Small intestine (tissue), 7 donors: ENCODE results near the gene APOBEC3F. TPM values are rescaled to one million over a fixed set of nuclear protein-coding genes. Genes with fewer than 3 reads are reported as not detected.
"Not testable (repeated sequence)": the region's sequence is repeated elsewhere in the genome, so short reads cannot be mapped to it uniquely, and the experiment has no call there.

ENCODE experiments used
- DNase-seq, 2 donors: peaks; one replicate each; pipeline versions ENCODE4 v3.0.0 to v3.0.0-alpha.2; 2013
- FAIRE-seq: peaks from 2 replicates; lab custom pipeline; 2012; peaks lifted over from hg19 to GRCh38; lab: Jason Lieb, UNC
- H3K27ac ChIP-seq, 3 donors: one replicate each; pipeline ENCODE4 v1.5.1; 2013; ENCODE audit warnings: low read length in 2 of 3, mild to moderate bottlenecking in 2 of 3, control low read depth in 1 of 3, inconsistent platforms in 1 of 3, low read depth in 1 of 3, moderate library complexity in 1 of 3
- H3K27me3 ChIP-seq, 3 donors: one replicate each; pipeline ENCODE4 v1.6.1; 2013; ENCODE audit warnings: low read length in 3 of 3, inconsistent platforms in 1 of 3; ENCODE audit not compliant: control insufficient read depth in 3 of 3, insufficient read depth in 3 of 3
- H3K36me3 ChIP-seq, 3 donors: one replicate each; pipeline ENCODE4 v1.6.1; 2013; ENCODE audit warnings: low read length in 3 of 3, inconsistent platforms in 1 of 3, low read depth in 1 of 3, mild to moderate bottlenecking in 1 of 3, moderate library complexity in 1 of 3; ENCODE audit not compliant: control insufficient read depth in 3 of 3, insufficient read depth in 2 of 3
- H3K4me1 ChIP-seq, 3 donors: one replicate each; pipeline ENCODE4 v1.6.1; 2013; ENCODE audit warnings: low read length in 2 of 3, inconsistent platforms in 1 of 3, low read depth in 1 of 3, mild to moderate bottlenecking in 1 of 3, moderate library complexity in 1 of 3; ENCODE audit not compliant: control insufficient read depth in 3 of 3, insufficient read depth in 2 of 3
- H3K4me3 ChIP-seq, 3 donors: one replicate each; pipeline ENCODE4 v1.5.1; 2013; ENCODE audit warnings: low read length in 3 of 3, control low read depth in 1 of 3, inconsistent platforms in 1 of 3, low read depth in 1 of 3, mild to moderate bottlenecking in 1 of 3, moderate library complexity in 1 of 3
- H3K9me3 ChIP-seq, 2 donors: one replicate each; pipeline ENCODE4 v1.6.1; 2013; ENCODE audit warnings: low read depth in 1 of 2, low read length in 1 of 2; ENCODE audit not compliant: control insufficient read depth in 2 of 2, insufficient read depth in 1 of 2
- WGBS, 3 donors: extraction: QIAGEN DNeasy Blood & Tissue Kit; methylation state at CpG; one replicate each; pipeline ENCODE4 v1.1.7; 2013; 5-methylcytosine and 5-hydroxymethylcytosine counted together
- polyA plus RNA-seq, 4 donors: library from polyadenylated mRNA; stranded (reverse) in 3 of 4; unstranded in 1 of 4; fragments of 200-250 nt in 3 of 4; fragments of 120-200 nt in 1 of 4; gene quantifications; one replicate each; pipeline versions ENCODE4 v1.2.1 to v1.2.3, GENCODE V29; 2013
- donor health status: healthy with polysubstance abuse.
- donor health status: control.
- donor health status: control.
- donor health status: Bipolar disorder and iron deficiency.
- donor health status: healthy.

APOBEC3F gene
- polyA plus RNA-seq, 4 donors, result 3.1 to 4.4 (median 3.6) TPM

DNA sequence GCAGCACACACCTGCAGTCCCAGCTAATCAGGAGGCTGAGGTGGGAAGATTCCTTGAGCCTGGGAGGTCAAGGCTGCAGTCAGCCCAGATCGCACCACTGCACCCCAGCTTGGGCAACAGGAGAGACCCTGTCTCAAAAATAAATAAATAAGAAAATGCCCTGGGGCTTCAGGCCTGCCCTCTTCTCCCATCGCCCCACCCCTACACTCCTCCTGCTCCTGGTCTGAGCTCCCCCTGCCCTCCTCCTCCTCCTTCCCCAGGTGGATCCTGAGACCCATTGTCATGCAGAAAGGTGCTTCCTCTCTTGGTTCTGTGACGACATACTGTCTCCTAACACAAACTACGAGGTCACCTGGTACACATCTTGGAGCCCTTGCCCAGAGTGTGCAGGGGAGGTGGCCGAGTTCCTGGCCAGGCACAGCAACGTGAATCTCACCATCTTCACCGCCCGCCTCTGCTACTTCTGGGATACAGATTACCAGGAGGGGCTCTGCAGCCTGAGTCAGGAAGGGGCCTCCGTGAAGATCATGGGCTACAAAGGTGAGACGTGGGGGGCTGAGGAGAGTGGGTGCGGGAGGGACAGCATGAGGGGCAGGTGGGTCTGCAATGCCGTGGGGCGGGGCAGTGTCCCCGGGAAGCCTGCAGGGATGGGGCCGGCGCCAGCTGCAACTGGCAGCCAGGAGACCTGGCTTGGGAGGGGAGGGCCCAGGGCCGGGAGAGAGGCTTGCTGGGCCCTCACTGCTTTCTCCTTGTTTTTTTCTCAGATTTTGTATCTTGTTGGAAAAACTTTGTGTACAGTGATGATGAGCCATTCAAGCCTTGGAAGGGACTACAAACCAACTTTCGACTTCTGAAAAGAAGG is 9.0 kb upstream of the APOBEC3F start:
- 55 to 71% (median 67%) methylated on average over 14 to 17 of the region's 18 CpGs for WGBS, 3 donors
- not testable (repeated sequence) for H3K27me3 ChIP-seq, H3K27ac ChIP-seq, H3K4me1 ChIP-seq, DNase-seq, H3K36me3 ChIP-seq, H3K9me3 ChIP-seq, H3K4me3 ChIP-seq, FAIRE-seq

DNA sequence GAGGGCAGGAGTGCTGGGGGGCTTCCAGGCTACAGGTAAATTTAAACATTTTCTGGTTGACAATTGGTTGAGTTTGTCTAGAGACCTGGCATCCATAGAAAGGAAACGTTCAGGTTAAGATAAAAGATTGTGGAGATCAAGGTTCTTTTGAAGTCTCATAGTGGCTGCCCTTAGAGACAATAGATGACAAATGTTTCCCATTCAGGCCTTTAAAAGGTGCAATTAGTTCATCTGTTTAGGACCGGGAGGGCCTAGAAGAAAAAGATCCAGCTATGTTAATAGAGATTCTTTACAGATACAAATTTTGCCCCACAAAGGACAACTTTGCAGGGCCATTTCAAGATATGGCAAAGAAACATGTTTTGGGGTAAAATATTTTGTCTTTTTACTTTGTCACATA is 3.6 kb upstream of the APOBEC3F start:
- not testable (repeated sequence) for H3K4me3 ChIP-seq, H3K36me3 ChIP-seq, DNase-seq, H3K27ac ChIP-seq, FAIRE-seq, H3K9me3 ChIP-seq, H3K4me1 ChIP-seq, H3K27me3 ChIP-seq
- 20 to 33% (median 28%) methylated on average over 2 of the region's 2 CpGs for WGBS, 3 donors

DNA sequence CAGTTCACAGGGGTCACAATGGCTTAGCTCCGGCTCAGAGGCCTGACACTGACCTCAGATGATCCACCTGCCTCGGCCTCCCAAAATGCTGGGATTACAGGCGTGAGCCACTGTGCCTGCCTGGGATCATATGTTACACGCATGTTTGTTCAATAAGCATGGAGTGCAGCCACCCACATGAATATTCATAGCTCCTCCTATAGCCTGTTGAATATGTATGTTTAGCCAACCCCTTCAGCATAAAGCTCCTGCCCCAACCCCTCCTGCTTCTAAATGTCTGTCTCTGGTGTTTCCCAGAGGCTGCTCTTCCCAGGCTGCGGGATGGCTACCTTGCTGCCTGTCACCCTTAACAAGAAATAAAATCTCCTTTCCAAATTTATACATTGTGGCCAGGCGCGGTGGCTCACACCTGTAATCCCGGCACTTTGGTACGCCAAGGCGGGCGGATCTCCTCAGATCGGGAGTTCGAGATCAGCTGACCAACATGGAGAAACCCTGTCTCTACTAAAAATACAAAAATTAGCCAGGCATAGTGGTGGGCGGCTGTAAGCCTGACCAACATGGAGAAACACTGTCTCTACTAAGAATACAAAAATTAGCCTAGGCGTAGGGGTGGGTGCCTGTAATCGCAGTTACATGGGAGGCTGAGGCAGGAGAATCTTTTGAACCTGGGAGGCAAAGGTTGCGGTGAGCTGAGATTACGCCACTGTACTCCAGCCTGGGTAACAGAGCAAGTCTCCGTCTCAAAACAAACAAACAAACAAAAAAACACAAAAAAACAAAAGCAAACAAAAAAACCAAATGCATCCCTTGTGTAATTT is 1.1 kb upstream of the APOBEC3F start:
- Histone ChIP-seq H3K36me3 (peaks cover 0 to 14% (median 0%) of the 10 kb centered on the region in 3 donors), H3K27ac (peak overlapping the region in 1 of 3 donors; percentile 7), H3K27me3 (no peaks in the 10 kb centered on the region), H3K9me3 (no peaks in the 10 kb centered on the region), H3K4me3 (no peak overlapping the region), H3K4me1 (peaks cover 0 to 3% (median 0%) of the 10 kb centered on the region in 3 donors)
- WGBS, 3 donors, result 91% methylated on average over 19 of the region's 19 CpGs
- DNase-seq, result no peak
- FAIRE-seq, result no peak

DNA sequence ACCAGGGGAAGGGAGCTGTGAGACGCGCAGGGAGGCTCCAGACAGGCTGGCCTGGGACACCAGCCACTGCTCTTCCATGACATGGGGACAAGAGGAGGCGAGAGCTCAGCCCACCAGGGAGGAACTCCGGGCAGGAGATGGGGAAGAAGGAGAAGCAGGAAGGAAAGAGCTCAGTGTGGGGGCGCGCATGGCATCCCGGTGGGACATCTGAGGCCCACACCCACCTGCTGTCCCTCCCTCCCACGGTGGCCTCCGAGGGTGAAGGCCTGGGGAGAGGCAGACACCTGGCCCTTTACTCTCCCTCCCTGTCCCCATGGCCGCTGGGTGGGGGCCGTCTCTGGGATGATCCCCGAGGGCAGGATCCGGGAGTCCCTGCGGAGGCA is 518 bp upstream of the APOBEC3F start:
- DNase-seq, H3K4me1 ChIP-seq, FAIRE-seq, H3K27me3 ChIP-seq, H3K9me3 ChIP-seq: not testable (repeated sequence)
- Histone ChIP-seq H3K27ac (peak overlapping the region in 1 of 3 donors; percentile 7), H3K4me3 (peak overlapping the region in 2 of 3 donors; percentile 3 to 44), H3K36me3 (peaks cover 0 to 14% (median 0%) of the 10 kb centered on the region in 3 donors)
- 30 to 47% (median 44%) methylated on average over 5 to 8 of the region's 14 CpGs for WGBS, 3 donors

DNA sequence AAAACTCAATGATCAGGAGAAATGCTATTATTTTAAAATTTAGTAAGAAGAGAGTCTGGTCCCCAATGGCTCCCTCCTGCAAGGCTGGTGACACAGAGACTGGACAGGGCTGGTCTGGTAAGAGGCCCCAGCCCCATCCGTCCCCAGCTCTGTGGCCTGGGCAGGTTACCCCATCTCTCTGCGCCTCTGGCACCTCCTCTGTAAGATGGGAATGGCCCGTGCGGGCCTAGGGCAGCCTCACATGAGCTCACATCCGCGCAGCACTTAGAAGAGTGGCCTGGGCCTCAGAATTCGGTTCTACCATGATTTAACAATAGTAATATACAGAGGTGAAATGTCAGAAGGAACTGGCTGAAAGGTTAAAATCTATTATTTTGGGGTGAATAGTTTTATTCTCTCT is 1.2 kb downstream of the APOBEC3F start:
- Histone ChIP-seq H3K4me1 (peaks cover 0 to 3% (median 0%) of the 10 kb centered on the region in 3 donors), H3K27ac (no peak overlapping the region), H3K9me3 (no peaks in the 10 kb centered on the region), H3K36me3 (peaks cover 0 to 14% (median 0%) of the 10 kb centered on the region in 3 donors), H3K4me3 (no peak overlapping the region), H3K27me3 (no peaks in the 10 kb centered on the region)
- DNase-seq, result no peak
- 91 to 93% (median 92%) methylated on average over 7 of the region's 7 CpGs for WGBS, 3 donors
- no peak for FAIRE-seq

DNA sequence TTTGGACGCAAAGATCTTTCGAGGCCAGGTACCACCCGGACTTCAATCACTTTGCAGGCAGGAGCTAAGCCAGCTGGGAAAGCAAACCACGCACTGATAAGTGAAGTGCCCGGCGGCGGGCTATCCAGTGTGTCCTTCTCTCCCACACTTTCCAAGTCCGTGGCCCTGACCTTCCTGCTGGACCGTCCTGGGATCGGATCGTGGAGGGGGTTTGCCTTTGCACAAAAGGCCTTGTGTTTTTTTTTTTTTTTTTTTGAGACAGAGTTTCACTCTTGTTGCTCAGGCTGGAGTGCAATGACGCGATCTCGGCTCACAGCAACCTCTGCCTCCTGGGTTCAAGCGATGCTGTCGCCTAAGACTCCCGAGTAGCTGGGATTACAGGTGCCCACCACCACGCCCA is 2.4 kb downstream of the APOBEC3F start:
- WGBS, 3 donors, result 93 to 96% (median 94%) methylated on average over 14 to 18 of the region's 18 CpGs
- not testable (repeated sequence) for H3K4me1 ChIP-seq, FAIRE-seq

DNA sequence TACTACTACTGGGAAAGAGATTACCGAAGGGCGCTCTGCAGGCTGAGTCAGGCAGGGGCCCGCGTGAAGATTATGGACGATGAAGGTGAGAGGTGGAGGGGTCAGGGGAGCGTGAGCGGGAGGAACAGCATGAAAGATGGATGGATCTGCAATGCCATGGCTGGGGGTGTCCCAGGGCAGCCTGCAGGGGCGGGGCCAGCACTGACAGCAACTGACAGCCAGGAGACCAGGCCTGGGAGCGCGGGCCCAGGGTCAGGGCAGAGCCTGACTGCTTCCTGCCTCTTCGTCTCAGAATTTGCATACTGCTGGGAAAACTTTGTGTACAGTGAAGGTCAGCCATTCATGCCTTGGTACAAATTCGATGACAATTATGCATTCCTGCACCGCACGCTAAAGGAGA is 4.5 kb downstream of the APOBEC3F start:
- DNase-seq, H3K4me3 ChIP-seq, H3K9me3 ChIP-seq, H3K4me1 ChIP-seq, H3K27ac ChIP-seq, FAIRE-seq, H3K27me3 ChIP-seq: not testable (repeated sequence)
- H3K36me3 ChIP-seq, result peaks cover 0 to 14% (median 0%) of the 10 kb centered on the region in 3 donors
- WGBS, 3 donors, result 84 to 90% (median 88%) methylated on average over 11 to 14 of the region's 14 CpGs

More for the DNA sequence above, 2.4 kb downstream of the APOBEC3F start:
- H3K27me3 ChIP-seq, DNase-seq, H3K4me3 ChIP-seq, H3K27ac ChIP-seq, H3K9me3 ChIP-seq: not testable (repeated sequence)
- peaks cover 0 to 14% (median 0%) of the 10 kb centered on the region in 3 donors for H3K36me3 ChIP-seq

DNA sequence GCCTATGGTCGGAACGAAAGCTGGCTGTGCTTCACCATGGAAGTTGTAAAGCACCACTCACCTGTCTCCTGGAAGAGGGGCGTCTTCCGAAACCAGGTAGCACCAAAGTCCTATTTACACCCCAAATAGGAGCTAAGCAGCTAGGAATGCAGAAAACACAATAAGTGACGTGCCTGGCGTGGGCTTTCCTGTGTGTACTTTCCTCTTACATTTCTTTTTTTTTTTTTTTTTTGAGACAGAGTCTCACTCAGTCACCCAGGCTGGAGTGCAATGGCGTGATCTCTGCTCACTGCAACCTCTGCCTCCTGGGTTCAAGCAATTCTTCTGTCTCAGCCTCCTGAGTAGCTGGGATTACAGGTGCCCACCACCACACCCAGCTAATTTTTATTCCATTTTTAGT is 8.8 kb downstream of the APOBEC3F start:
- H3K4me3 ChIP-seq, H3K4me1 ChIP-seq, H3K27ac ChIP-seq, DNase-seq, H3K36me3 ChIP-seq, H3K9me3 ChIP-seq, H3K27me3 ChIP-seq, FAIRE-seq: not testable (repeated sequence)
- 63 to 80% (median 65%) methylated on average over 7 of the region's 7 CpGs for WGBS, 3 donors
